HG02678 (cell line): ENCODE measurements around the gene CWF19L1.
"Not testable (repeated sequence)": the region's sequence is repeated elsewhere in the genome, so short reads cannot be mapped to it uniquely, and the experiment has no call there.

Experiments used
- ATAC-seq: cut with Tn5 transposase; IDR thresholded peaks from one replicate; pipeline ENCODE4 v1.9.1; 2021; ENCODE audit warnings: mild to moderate bottlenecking, moderate library complexity; ENCODE audit not compliant: unreplicated experiment

The CWF19L1 gene

GRCh38 chr10:100267239-100268104, at the start of gene CWF19L1:
TSS of gene CWF19L1 (minus strand) at chr10:100267638. CDS start at chr10:100267593, 45 bp downstream.
- peak; percentile 87 for ATAC-seq

GRCh38 chr10:100315615-100316014, 48.2 kb upstream of the CWF19L1 start:
- no peak for ATAC-seq

- ATAC-seq, result no peak
Observed at GRCh38 chr10:100311298-100311697, 43.9 kb upstream of the CWF19L1 start.

GRCh38 chr10:100307684-100308083, 40.2 kb upstream of the CWF19L1 start:
- no peak for ATAC-seq

DNA sequence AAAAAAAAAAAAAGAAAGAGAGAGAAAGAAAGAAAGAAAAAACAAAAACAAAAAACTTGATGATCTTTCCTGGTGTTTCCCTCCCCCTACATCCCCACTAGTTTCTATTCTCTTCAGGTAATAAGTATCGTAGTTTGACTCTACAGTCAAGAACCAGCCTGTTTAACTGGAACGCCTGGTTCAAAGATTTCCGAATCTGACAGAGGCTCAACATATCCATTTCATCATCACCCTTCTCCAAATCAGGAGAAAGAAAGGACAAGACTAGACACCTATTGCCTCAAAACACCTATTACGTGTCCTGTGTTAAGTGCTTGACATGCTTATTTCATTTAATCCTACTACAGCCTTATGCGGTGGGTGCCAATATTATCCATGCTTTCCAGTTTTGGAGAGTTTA, 39.4 kb upstream of the CWF19L1 start:
- no peak for ATAC-seq

- ATAC-seq, result no peak
Observed at GRCh38 chr10:100304414-100304813, 37.0 kb upstream of the CWF19L1 start.

DNA sequence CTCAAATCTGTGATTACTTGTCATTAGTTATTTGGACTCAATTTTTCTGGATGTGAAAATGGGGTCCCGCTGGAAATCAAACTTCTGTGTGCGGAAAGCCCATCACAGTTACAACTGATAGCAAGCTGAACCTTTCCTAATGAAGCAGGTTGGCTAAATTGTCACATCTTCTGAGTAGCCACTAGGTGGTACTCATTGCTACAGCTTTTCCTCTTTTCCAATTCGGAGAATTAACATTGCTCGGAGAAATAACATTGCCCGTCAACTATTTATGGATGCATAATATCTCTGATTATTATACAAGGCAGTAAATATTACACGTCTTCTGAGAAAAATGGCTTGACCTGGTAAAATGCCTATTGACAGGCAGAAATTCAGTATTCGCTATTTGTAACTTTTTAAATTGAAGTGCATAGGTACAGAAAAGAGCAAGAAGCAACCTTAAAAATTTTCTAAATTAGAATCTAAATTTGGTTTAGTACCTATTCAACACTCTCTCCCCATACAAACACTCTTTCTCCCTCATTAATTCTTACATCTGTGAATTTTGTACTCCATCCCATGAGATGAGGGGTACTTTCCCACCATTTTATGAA, 36.4 kb upstream of the CWF19L1 start:
- no peak for ATAC-seq

DNA sequence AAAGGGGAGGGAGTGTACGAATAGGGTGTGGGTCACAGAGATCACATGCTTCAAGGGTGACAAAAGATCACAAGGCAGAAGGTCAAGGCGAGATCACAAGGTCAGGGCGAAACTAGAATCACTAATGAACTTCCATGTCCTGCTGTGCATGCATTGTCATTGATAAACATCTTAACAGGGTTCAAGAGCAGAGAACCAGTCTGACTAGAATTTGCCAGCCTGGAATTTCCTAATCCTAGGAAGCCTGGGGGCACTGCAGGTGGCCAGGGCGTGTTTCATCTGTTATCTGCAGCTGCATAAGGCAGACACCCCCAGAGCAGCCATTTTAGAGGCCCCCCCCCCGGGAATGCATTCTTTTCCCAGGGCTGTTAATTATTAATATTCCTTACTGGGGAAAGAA, 33.7 kb upstream of the CWF19L1 start:
- not testable (repeated sequence) for ATAC-seq

- ATAC-seq, result no peak
Observed at GRCh38 chr10:100297242-100297641, 29.8 kb upstream of the CWF19L1 start.

DNA sequence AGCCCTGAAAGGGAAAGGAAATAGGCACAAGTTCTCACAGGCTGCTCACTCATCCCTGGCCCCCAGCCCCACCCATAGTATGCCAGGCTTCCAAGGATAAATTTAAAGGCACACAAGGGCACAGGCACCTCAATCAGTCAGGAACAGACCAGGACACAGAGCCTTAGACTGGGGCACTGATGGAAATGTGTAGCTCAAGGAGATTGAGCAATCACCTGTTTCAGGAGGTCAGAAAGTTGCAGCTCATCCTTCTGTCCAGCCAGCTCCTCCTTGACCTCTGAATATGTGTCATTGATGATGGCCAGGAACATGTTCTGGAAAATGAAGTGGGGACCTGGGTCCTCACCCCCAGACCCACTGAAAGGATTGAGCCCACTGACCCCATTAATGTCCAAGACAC, 25.6 kb upstream of the CWF19L1 start:
- no peak for ATAC-seq

- ATAC-seq, result not testable (repeated sequence)
Observed at GRCh38 chr10:100292300-100292699, 24.9 kb upstream of the CWF19L1 start.

DNA sequence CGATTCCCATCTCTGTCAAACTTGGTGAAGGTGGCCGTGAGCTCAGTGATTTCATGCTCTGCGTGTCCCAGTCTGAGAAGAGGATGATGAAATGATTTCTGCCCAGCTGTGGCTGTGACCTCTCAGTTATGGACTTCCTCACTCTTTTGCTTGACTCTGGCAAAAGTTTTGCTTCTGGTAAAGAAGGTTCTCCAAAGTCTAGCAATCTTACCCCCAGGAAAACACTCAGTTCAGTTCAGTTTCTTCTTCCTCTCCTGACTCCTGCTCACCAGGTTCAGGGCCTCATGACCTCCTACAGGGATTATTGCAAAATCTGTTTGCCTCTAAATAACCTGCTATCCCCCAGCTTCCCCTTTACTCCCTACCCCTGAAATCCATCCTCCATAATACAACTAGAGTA, 23.9 kb upstream of the CWF19L1 start:
- ATAC-seq, result no peak

GRCh38 chr10:100289641-100290040, 22.2 kb upstream of the CWF19L1 start:
- ATAC-seq, result no peak

GRCh38 chr10:100288196-100288595, 20.8 kb upstream of the CWF19L1 start:
- no peak for ATAC-seq

- ATAC-seq, result no peak
Observed at GRCh38 chr10:100287756-100288155, 20.3 kb upstream of the CWF19L1 start.

DNA sequence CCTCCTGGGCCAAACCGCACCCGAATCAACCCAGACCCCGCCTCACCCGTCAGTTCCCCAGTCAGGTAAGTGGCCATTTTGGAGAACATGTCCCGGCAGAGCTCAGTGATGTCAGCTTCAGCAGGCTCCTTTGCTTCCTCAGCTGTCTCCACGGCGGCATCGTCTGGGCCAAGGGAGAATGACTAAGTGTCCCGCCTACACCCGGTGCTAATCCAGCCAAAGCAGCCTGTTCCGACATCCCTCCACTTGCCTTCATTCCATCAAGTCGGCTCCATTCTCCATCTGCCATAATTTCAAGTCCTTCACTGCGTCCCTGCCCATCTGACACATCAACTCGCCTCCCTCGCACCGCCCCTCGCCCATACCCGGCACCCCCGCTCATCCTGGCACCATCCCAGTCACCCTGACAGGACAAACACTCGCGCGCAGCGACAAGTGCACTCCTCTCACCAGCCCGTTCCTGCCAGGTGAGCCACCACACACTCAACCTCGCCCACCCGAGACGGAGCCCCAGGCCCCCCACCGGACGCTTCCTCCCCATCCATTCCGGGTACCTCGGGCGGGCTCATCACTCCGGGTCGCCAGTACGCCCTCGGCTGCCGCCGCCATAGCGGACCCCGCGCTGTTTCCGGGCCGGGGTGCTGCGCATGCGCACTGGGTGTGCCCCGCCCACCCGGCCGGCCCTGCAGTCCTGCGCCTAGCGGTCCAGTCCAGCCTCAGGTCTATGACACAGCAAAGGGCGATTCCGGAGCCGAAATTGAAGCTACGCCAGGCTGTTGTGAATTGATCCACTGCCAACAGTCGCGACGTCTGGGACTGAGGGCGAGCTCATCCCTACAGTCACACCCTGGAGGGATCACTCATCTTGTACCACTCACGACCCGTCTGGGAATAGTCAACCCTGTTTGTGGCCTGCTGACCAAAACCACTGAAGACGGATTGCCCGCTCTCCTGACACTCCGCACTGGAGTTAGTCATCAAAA, 18.9 kb upstream of the CWF19L1 start, which contains the start of gene BLOC1S2:
BLOC1S2 (minus strand) TSS at position 630 of the 983 bp plus-strand sequence; CDS start at position 609, 21 bp downstream.
- ATAC-seq, result peak; percentile 91

DNA sequence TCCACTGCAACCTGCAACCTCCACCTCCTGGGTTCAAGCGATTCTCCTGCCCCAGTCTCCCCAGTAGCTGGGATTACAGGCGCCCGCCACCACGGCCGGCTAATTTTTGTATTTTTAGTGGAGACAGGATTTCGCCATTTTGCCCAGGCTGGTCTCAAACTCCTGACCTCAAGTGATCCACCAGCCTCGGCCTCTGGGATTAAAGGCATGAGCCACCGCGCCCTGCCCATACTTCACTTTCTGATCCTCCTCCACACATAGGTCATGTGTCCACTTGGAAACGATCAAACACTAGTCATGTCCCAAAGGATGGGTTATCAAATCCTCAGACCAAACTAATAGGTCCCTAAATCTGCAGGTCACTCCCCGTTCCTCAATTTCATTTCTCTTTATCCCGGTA, 17.9 kb upstream of the CWF19L1 start:
- not testable (repeated sequence) for ATAC-seq

- no peak for ATAC-seq
Observed at GRCh38 chr10:100282907-100283306, 15.5 kb upstream of the CWF19L1 start.

DNA sequence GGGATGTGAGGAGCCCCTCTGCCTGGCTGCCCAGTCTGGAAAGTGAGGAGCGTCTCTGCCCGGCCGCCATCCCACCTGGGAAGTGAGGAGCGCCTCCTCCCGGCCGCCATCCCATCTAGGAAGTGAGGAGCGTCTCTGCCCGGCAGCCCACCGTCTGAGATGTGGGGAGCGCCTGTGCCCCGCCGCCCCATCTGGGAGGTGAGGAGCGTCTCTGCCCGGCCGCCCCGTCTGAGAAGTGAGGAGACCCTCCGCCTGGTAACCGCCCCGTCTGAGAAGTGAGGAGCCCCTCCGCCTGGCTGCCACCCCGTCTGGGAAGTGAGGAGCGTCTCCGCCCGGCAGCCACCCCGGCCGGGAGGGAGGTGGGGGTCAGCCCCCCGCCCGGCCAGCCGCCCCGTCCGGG, 9.5 kb upstream of the CWF19L1 start:
- ATAC-seq, result not testable (repeated sequence)

DNA sequence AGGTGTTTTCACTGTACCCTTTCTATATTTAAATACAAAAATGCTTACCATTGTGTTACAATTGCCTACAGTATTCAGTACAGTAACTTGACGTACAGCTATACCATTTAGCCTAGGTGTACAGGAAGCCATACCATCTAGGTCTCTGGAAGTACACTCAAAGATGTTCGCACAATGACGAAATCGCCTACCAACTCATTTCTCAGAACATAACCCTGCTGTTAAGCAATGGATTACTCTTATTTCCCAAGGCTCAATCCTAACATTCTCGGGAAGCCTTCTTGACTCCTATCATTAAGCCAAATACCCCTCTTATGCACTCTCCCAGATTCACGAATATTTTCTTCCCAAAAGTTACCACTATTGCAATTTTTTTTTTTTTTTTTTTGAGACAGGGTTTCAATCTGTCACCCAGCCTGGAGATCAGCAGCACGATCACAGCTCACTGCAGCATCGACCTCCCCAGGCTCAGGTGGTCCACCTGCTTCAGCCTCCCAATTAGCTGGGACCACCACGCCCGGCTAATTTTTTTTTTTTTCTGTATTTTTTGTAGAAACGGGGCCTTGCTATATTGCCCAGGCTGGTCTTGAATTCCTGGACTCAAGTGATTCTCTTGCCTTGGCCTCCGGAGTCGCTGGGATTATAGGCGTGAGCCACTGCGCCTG, 1.5 kb downstream of the CWF19L1 start:
- no peak for ATAC-seq
